ENCODE results near the gene CKLF. TPM values are rescaled to one million over a fixed set of nuclear protein-coding genes. Genes with fewer than 3 reads are reported as not detected.
A peak's percentile ranks its signal among the peaks of the same experiment; 100 is the strongest.

CKLF gene
- total RNA-seq, 1 donor from 2014 or later, result 17.9 TPM

DNA sequence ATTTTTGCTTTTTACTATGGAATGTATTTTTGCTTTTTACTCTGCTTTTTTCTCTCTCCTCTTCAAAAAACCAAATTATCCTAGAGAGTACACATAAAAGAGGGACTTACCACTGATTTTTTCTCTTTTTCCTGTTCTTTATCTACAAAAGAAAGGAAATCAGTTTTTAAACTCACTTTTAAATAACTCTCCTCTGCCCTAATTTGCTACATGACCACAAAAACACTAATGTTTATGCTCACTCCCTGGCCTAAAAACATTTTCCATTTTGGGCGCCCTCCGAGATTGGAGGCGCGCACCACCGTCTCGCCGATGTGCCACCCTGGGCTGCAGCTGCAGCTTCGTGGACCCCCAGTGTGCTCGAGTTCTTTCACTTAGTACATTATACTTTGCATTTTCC, 3.5 kb upstream of the CKLF start:
- H3K36me3 Mint-ChIP-seq (ENCODE audit: unreplicated experiment), result no peaks in the 10 kb centered on the region
- no peak for TF ChIP-seq CTCF (IDR thresholded peaks at IDR 0.05; ENCODE audit: partially characterized antibody, unreplicated experiment)
- peaks cover 14% of the 10 kb centered on the region for H3K4me1 Mint-ChIP-seq (ENCODE audit: low read depth, unreplicated experiment)
- no peak for DNase-seq
- H3K9me3 Mint-ChIP-seq (ENCODE audit: unreplicated experiment), result peaks cover 9% of the 10 kb centered on the region
- peaks cover 4% of the 10 kb centered on the region for H3K27me3 Mint-ChIP-seq (ENCODE audit: unreplicated experiment)
- H3K4me3 Mint-ChIP-seq (ENCODE audit: unreplicated experiment), result peak overlapping the region; percentile 40
- peak overlapping the region; percentile 19 for H3K27ac Mint-ChIP-seq (ENCODE audit: unreplicated experiment)

DNA sequence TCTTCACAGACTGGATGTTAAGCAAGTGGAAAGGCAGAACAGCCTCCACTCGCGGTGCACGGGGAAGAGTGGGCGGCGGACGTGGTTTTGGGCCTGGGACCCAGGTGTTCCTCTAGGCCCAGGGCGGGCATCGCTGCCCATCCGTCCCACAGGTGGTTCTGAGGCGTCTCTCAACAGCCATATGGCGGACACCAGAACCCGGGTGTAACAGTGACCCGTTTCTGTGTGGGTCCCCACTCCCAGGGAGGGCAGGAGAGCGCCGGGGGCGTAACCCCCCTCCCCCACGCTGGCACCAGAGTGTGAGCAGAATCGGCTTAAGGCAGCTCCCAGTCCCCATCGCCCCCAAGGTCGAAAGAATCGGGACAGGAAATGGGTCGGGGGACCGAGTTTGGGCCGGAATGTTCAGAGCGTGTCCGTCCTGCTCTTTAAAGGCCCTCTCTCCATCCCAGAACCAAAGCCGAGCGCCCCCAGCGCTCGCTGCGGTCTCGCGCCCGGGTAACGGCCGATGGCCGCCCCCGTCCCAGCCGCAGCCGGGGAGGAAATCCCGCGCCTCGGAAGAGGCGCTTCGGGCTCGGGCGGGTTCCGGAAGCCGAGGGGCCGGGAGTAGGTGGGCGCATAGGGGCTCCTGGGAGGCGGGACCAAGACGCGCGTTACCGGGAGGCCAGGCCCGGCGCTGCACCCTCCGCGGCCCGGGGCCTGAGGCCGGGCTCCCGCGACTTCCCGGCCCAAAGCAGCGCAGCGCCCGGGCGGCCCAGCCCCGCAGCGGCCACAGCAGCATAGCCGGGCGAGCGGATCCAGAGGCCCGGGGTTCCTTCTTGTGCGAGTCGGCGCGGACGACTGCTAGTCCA, 2.9 kb upstream of the CKLF start, which contains the start of gene TK2:
Gene TK2 (minus strand): TSS at position 839 of the 848 bp plus-strand sequence. CDS start 61 bp downstream, at position 778.
- Mint-ChIP-seq H3K27ac (ENCODE audit: unreplicated experiment) (peak within 1 kb of the TSS; percentile 45), H3K4me1 (ENCODE audit: low read depth, unreplicated experiment) (peaks cover 14% of the 10 kb centered on the region), H3K27me3 (ENCODE audit: unreplicated experiment) (peaks cover 4% of the 10 kb centered on the region), H3K4me3 (ENCODE audit: unreplicated experiment) (peak within 1 kb of the TSS; percentile 68), H3K9me3 (ENCODE audit: unreplicated experiment) (peaks cover 9% of the 10 kb centered on the region), H3K36me3 (ENCODE audit: unreplicated experiment) (no peaks in the 10 kb centered on the region)
- DNase-seq, result peak; percentile 73
- TF ChIP-seq CTCF (IDR thresholded peaks at IDR 0.05; ENCODE audit: partially characterized antibody, unreplicated experiment), result no peak

- Mint-ChIP-seq H3K27me3 (ENCODE audit: unreplicated experiment) (peaks cover 4% of the 10 kb centered on the region), H3K36me3 (ENCODE audit: unreplicated experiment) (no peaks in the 10 kb centered on the region), H3K4me3 (ENCODE audit: unreplicated experiment) (peak overlapping the region; percentile 89), H3K4me1 (ENCODE audit: low read depth, unreplicated experiment) (peaks cover 14% of the 10 kb centered on the region), H3K27ac (ENCODE audit: unreplicated experiment) (no peak overlapping the region), H3K9me3 (ENCODE audit: unreplicated experiment) (peaks cover 7% of the 10 kb centered on the region)
- TF ChIP-seq CTCF (IDR thresholded peaks at IDR 0.05; ENCODE audit: partially characterized antibody, unreplicated experiment), result peak; percentile 64
- peak; percentile 68 for DNase-seq
Observed at GRCh38 chr16:66551348-66551759, 1.0 kb upstream of the CKLF start.

DNA sequence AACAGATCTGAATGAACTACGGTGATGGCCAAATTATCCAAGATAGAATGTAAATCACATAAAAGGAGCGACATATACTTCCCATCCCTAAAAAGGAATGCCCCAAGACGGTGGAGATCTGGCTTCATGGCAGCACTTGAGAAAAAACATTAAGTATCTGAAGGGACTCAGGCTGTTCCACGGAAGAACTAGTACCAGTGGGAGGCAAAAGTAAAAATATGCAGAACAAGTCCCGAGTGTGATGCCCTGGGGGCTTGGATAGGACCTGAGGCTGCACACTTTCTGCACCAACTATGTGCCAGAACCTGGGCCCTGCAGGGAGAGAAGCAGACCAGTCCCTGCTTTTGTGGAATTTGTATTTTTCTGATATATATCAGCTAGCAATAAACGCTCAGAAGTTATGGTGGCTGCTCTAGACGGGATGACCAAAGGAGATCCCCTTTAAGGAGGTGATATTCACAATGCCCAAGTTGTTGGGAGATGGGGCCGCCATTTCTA, 539 bp upstream of the CKLF start:
- Mint-ChIP-seq H3K9me3 (ENCODE audit: unreplicated experiment) (peaks cover 7% of the 10 kb centered on the region), H3K36me3 (ENCODE audit: unreplicated experiment) (no peaks in the 10 kb centered on the region), H3K27me3 (ENCODE audit: unreplicated experiment) (peaks cover 4% of the 10 kb centered on the region), H3K4me1 (ENCODE audit: low read depth, unreplicated experiment) (peaks cover 14% of the 10 kb centered on the region), H3K27ac (ENCODE audit: unreplicated experiment) (peak overlapping the region; percentile 31), H3K4me3 (ENCODE audit: unreplicated experiment) (peak overlapping the region; percentile 89)
- DNase-seq, result no peak
- no peak for TF ChIP-seq CTCF (IDR thresholded peaks at IDR 0.05; ENCODE audit: partially characterized antibody, unreplicated experiment)

- H3K27ac Mint-ChIP-seq (ENCODE audit: unreplicated experiment), result no peak overlapping the region
- peaks cover 4% of the 10 kb centered on the region for H3K27me3 Mint-ChIP-seq (ENCODE audit: unreplicated experiment)
Observed at GRCh38 chr16:66553223-66553622, 847 bp downstream of the CKLF start.

More at GRCh38 chr16:66553223-66553622, 847 bp downstream of the CKLF start:
- no peak for DNase-seq
- Mint-ChIP-seq H3K9me3 (ENCODE audit: unreplicated experiment) (peaks cover 7% of the 10 kb centered on the region), H3K4me1 (ENCODE audit: low read depth, unreplicated experiment) (peaks cover 14% of the 10 kb centered on the region), H3K4me3 (ENCODE audit: unreplicated experiment) (peak overlapping the region; percentile 66), H3K36me3 (ENCODE audit: unreplicated experiment) (no peaks in the 10 kb centered on the region)
- no peak for TF ChIP-seq CTCF (IDR thresholded peaks at IDR 0.05; ENCODE audit: partially characterized antibody, unreplicated experiment)
